ENCODE data around the gene TEX55. TPM values are rescaled to one million over a fixed set of nuclear protein-coding genes. Genes with fewer than 3 reads are reported as not detected.
A peak's percentile ranks its signal among the peaks of the same experiment; 100 is the strongest.

The TEX55 gene
- total RNA-seq (ENCODE audit: low replicate concordance), result not detected in 2 replicates

GRCh38 chr3:119145500-119146167 is at the start of gene TEX55:
TSS of gene TEX55 (plus strand) at chr3:119146165. CDS start at chr3:119146190, 25 bp downstream.
- DNase-seq (ENCODE audit: low spot score), result peak; percentile 62
- no peaks in the 10 kb centered on the region for H3K36me3 Mint-ChIP-seq
- H3K9ac ChIP-seq, result no peak within 1 kb of the TSS
- H3K4me3 Mint-ChIP-seq, result no peak within 1 kb of the TSS
- no peak within 1 kb of the TSS for H3K4me2 ChIP-seq
- peaks cover 4% of the 10 kb centered on the region for H3K27me3 Mint-ChIP-seq (ENCODE audit: insufficient read depth, low read depth)
- H3K27me3 ChIP-seq, result no peaks in the 10 kb centered on the region
- no peaks in the 10 kb centered on the region for H3K4me1 ChIP-seq
- no peaks in the 10 kb centered on the region for H3K79me2 ChIP-seq (ENCODE audit: low read depth)
- H3F3A ChIP-seq (ENCODE audit: low read depth), result no peaks in the 10 kb centered on the region
- no peaks in the 10 kb centered on the region for H3K4me1 Mint-ChIP-seq
- H3K9me3 ChIP-seq (ENCODE audit: low read depth), result no peaks in the 10 kb centered on the region
- peak within 1 kb of the TSS; percentile 83 for H3K27ac Mint-ChIP-seq
- no peak within 1 kb of the TSS for H3K27ac ChIP-seq
- no peaks in the 10 kb centered on the region for H4K20me1 ChIP-seq (ENCODE audit: low read depth)
- H3K9me3 Mint-ChIP-seq, result peaks cover 3% of the 10 kb centered on the region
- TF ChIP-seq EZH2 (IDR thresholded peaks at IDR 0.05), result no peak
- no peak for TF ChIP-seq EZH2phosphoT487 (IDR thresholded peaks at IDR 0.05)
- TF ChIP-seq CTCF (IDR thresholded peaks at IDR 0.05), result peak; percentile 63
- H2AFZ ChIP-seq (replicated peaks), result peak within 1 kb of the TSS; percentile 96
- H3K4me3 ChIP-seq, result no peak within 1 kb of the TSS
- no peaks in the 10 kb centered on the region for H3K36me3 ChIP-seq

- Mint-ChIP-seq H3K36me3 (no peaks in the 10 kb centered on the region), H3K27me3 (ENCODE audit: insufficient read depth, low read depth) (no peaks in the 10 kb centered on the region), H3K9me3 (no peaks in the 10 kb centered on the region), H3K4me1 (no peaks in the 10 kb centered on the region), H3K27ac (no peak overlapping the region), H3K4me3 (no peak overlapping the region)
- no peaks in the 10 kb centered on the region for H3K27me3 ChIP-seq
- H3K4me2 ChIP-seq, result no peak overlapping the region
- no peak overlapping the region for H3K9ac ChIP-seq
- TF ChIP-seq EZH2phosphoT487 (IDR thresholded peaks at IDR 0.05) (no peak), CTCF (IDR thresholded peaks at IDR 0.05) (no peak), EZH2 (IDR thresholded peaks at IDR 0.05) (no peak)
- no peaks in the 10 kb centered on the region for H3K9me3 ChIP-seq (ENCODE audit: low read depth)
- H2AFZ ChIP-seq (replicated peaks), result no peak overlapping the region
- H3K4me1 ChIP-seq, result no peaks in the 10 kb centered on the region
- no peaks in the 10 kb centered on the region for H3K79me2 ChIP-seq (ENCODE audit: low read depth)
- no peak overlapping the region for H3K4me3 ChIP-seq
- no peaks in the 10 kb centered on the region for H3K36me3 ChIP-seq
- H3K27ac ChIP-seq, result no peak overlapping the region
- DNase-seq (ENCODE audit: low spot score), result no peak
- no peaks in the 10 kb centered on the region for H3F3A ChIP-seq (ENCODE audit: low read depth)
- H4K20me1 ChIP-seq (ENCODE audit: low read depth), result no peaks in the 10 kb centered on the region
Observed at GRCh38 chr3:119098003-119098402, 48.0 kb upstream of the TEX55 start.

GRCh38 chr3:119098619-119099222 is 47.2 kb upstream of the TEX55 start:
- Mint-ChIP-seq H3K4me1 (no peaks in the 10 kb centered on the region), H3K27ac (no peak overlapping the region), H3K9me3 (no peaks in the 10 kb centered on the region), H3K4me3 (no peak overlapping the region), H3K27me3 (ENCODE audit: insufficient read depth, low read depth) (no peaks in the 10 kb centered on the region), H3K36me3 (no peaks in the 10 kb centered on the region)
- Histone ChIP-seq H3K27ac (no peak overlapping the region), H3K79me2 (ENCODE audit: low read depth) (no peaks in the 10 kb centered on the region), H3K9ac (no peak overlapping the region), H2AFZ (replicated peaks) (no peak overlapping the region), H3F3A (ENCODE audit: low read depth) (no peaks in the 10 kb centered on the region), H4K20me1 (ENCODE audit: low read depth) (no peaks in the 10 kb centered on the region), H3K4me3 (no peak overlapping the region), H3K27me3 (no peaks in the 10 kb centered on the region), H3K4me2 (no peak overlapping the region), H3K9me3 (ENCODE audit: low read depth) (no peaks in the 10 kb centered on the region), H3K4me1 (no peaks in the 10 kb centered on the region), H3K36me3 (no peaks in the 10 kb centered on the region)
- TF ChIP-seq CTCF (IDR thresholded peaks at IDR 0.05) (peak; percentile 93), EZH2phosphoT487 (IDR thresholded peaks at IDR 0.05) (no peak)
- peak; percentile 49 for DNase-seq (ENCODE audit: low spot score)

Measured in neural progenitor cell (in vitro differentiated cells).